ENCODE data around the gene DNAH9.

Gene DNAH9

GRCh38 chr17:11564589-11565380, 33.5 kb upstream of the DNAH9 start:
- H3K27ac ChIP-seq (replicated peaks), result no peak overlapping the region
- no peak for DNase-seq (ENCODE audit: low read depth in 1 of 2, low spot score in 1 of 2)
- H3K4me3 ChIP-seq (replicated peaks; ENCODE audit: insufficient read depth, low read length), result no peak overlapping the region
- H3K27me3 ChIP-seq (ENCODE audit: insufficient read depth, poor library complexity, severe bottlenecking), result no peaks in the 10 kb centered on the region
- TF ChIP-seq GABPA (IDR thresholded peaks at IDR 0.05; ENCODE audit: low read depth), result no peak
- TF ChIP-seq CTCF (IDR thresholded peaks at IDR 0.05; ENCODE audit: insufficient read depth, low read length), result no peak
- TF ChIP-seq POLR2AphosphoS5 (IDR thresholded peaks at IDR 0.05; ENCODE audit: low read depth), result no peak
- no peak for TF ChIP-seq REST (IDR thresholded peaks at IDR 0.05; ENCODE audit: insufficient replicate concordance, low read depth)
- no peak for TF ChIP-seq SPI1 (IDR thresholded peaks at IDR 0.05; ENCODE audit: borderline replicate concordance, low read depth)

- TF ChIP-seq POLR2AphosphoS5 (IDR thresholded peaks at IDR 0.05; ENCODE audit: low read depth) (no peak), GABPA (IDR thresholded peaks at IDR 0.05; ENCODE audit: low read depth) (no peak), SPI1 (IDR thresholded peaks at IDR 0.05; ENCODE audit: borderline replicate concordance, low read depth) (no peak), REST (IDR thresholded peaks at IDR 0.05; ENCODE audit: insufficient replicate concordance, low read depth) (no peak), CTCF (IDR thresholded peaks at IDR 0.05; ENCODE audit: insufficient read depth, low read length) (no peak)
- Histone ChIP-seq H3K27me3 (ENCODE audit: insufficient read depth, poor library complexity, severe bottlenecking) (no peaks in the 10 kb centered on the region), H3K4me3 (replicated peaks; ENCODE audit: insufficient read depth, low read length) (no peak overlapping the region), H3K27ac (replicated peaks) (no peak overlapping the region)
- DNase-seq (ENCODE audit: low read depth in 1 of 2, low spot score in 1 of 2), result no peak
Observed at GRCh38 chr17:11565591-11565990, 32.7 kb upstream of the DNAH9 start.

- DNase-seq (ENCODE audit: low read depth in 1 of 2, low spot score in 1 of 2), result no peak
- TF ChIP-seq POLR2AphosphoS5 (IDR thresholded peaks at IDR 0.05; ENCODE audit: low read depth) (no peak), SPI1 (IDR thresholded peaks at IDR 0.05; ENCODE audit: borderline replicate concordance, low read depth) (no peak), CTCF (IDR thresholded peaks at IDR 0.05; ENCODE audit: insufficient read depth, low read length) (no peak), GABPA (IDR thresholded peaks at IDR 0.05; ENCODE audit: low read depth) (no peak), REST (IDR thresholded peaks at IDR 0.05; ENCODE audit: insufficient replicate concordance, low read depth) (no peak)
- H3K27me3 ChIP-seq (ENCODE audit: insufficient read depth, poor library complexity, severe bottlenecking), result no peaks in the 10 kb centered on the region
- H3K4me3 ChIP-seq (replicated peaks; ENCODE audit: insufficient read depth, low read length), result no peak overlapping the region
- H3K27ac ChIP-seq (replicated peaks), result no peak overlapping the region
Observed at GRCh38 chr17:11578998-11579397, 19.3 kb upstream of the DNAH9 start.
